Panc1 (cell line): ENCODE measurements around the gene DYRK1A. TPM values are rescaled to one million over a fixed set of nuclear protein-coding genes. Genes with fewer than 3 reads are reported as not detected.

Experiments used
- ATAC-seq: fragments of 200-7000 bp; cut with Tn5 transposase; 2 replicates; pipeline ENCODE4 v1.9.1; 2020; ENCODE audit warnings: mild to moderate bottlenecking, moderate library complexity
- BruUV-seq: library from RNA; stranded (reverse); fragments of 400-500 nt; replicated peaks from 2 replicates; lab custom pipeline; 2021; lab: Mats Ljungman, UMichigan
- CTCF ChIA-PET: fragments of 300-600 bp; sonication (Branson Sonifier 250); formaldehyde crosslinking; loops from one replicate; lab custom pipeline; 2022; ENCODE audit warnings: antibody characterized with exemption; lab: Charles Lee
- POLR2A ChIA-PET: fragments of 300-600 bp; sonication (Branson Sonifier 250); formaldehyde crosslinking; loops from one replicate; lab custom pipeline; 2022; ENCODE audit warnings: antibody characterized with exemption; lab: Charles Lee
- DNase-seq: peaks from one replicate; pipeline ENCODE4 v3.0.0-alpha.2; 2010; ENCODE audit warnings: low read depth, low spot score
- H3K27ac ChIP-seq: 2 replicates; pipeline ENCODE4 v1.5.1; 2011; ENCODE audit warnings: mild to moderate bottlenecking, low read length, inconsistent platforms
- H3K27me3 ChIP-seq: fragments of 200-500 bp; sonication (Bioruptor generic); 2 replicates; pipeline ENCODE4 v1.6.0; 2014; ENCODE audit warnings: low read length, inconsistent platforms; ENCODE audit not compliant: control insufficient read depth, insufficient read depth
- H3K36me3 ChIP-seq: fragments of 200-500 bp; sonication (Bioruptor generic); 2 replicates; pipeline ENCODE4 v1.5.1; 2014; ENCODE audit warnings: inconsistent platforms, mild to moderate bottlenecking, low read length, moderate library complexity; ENCODE audit not compliant: control insufficient read depth, insufficient read depth
- H3K4me1 ChIP-seq: 2 replicates; pipeline ENCODE4 v1.5.1; 2011; ENCODE audit warnings: inconsistent platforms, mild to moderate bottlenecking, low read length, moderate library complexity; ENCODE audit not compliant: control insufficient read depth, insufficient read depth
- H3K4me3 ChIP-seq, 2 experiments: 2 replicates each; pipeline ENCODE4 v1.5.1; 2011 to 2012; ENCODE audit warnings: low read depth in 2 of 2, low read length in 2 of 2, mild to moderate bottlenecking in 2 of 2, inconsistent platforms in 1 of 2, moderate library complexity in 1 of 2
- H3K9me3 ChIP-seq: fragments of 200-500 bp; sonication (Bioruptor generic); 2 replicates; pipeline ENCODE4 v1.5.1; 2014; ENCODE audit warnings: low read depth, mild to moderate bottlenecking, inconsistent platforms, low read length, moderate library complexity; ENCODE audit not compliant: control insufficient read depth, insufficient read depth
- CTCF ChIP-seq: fragments of 450-650 bp; IDR thresholded peaks from 2 replicates; pipeline ENCODE4 v1.5.1; 2017; ENCODE audit warnings: mild to moderate bottlenecking
- POLR2AphosphoS5 ChIP-seq: IDR thresholded peaks from 2 replicates; pipeline ENCODE4 v1.6.1; 2012; ENCODE audit warnings: mild to moderate bottlenecking, low read depth, low read length, moderate library complexity
- REST ChIP-seq, 2 experiments: IDR thresholded peaks; 2 replicates each; pipeline ENCODE4 v1.6.1; 2011 to 2012; ENCODE audit warnings: low read depth in 2 of 2, control low read depth in 1 of 2, low read length in 1 of 2, mild to moderate bottlenecking in 1 of 2, moderate library complexity in 1 of 2; ENCODE audit not compliant: insufficient read depth in 1 of 2
- SIN3A ChIP-seq: IDR thresholded peaks from 2 replicates; pipeline ENCODE4 v1.6.1; 2012; ENCODE audit warnings: low read depth, mild to moderate bottlenecking, low read length, moderate library complexity, borderline replicate concordance; ENCODE audit not compliant: insufficient read depth
- TCF7L2 ChIP-seq: IDR thresholded peaks from 2 replicates; pipeline ENCODE4 v1.6.1; 2011; ENCODE audit warnings: mild to moderate bottlenecking, low read depth, low read length, inconsistent platforms
- in situ Hi-C: cut with HindIII; loops from 2 replicates; pipeline ENCODE4 v1.10.0; 2016; ENCODE audit warnings: low sequenced_read_pairs, low pct_unique_long_range_greater_than_20kb
- intact Hi-C: fragments of 100-400 bp; cut with micrococcal nuclease; formaldehyde crosslinking; loops from one replicate; pipeline ENCODE4 v1.10.0; 2022; ENCODE audit not compliant: unreplicated experiment
- total RNA-seq: library from RNA; stranded (reverse); gene quantifications from one replicate; pipeline ENCODE4 v1.2.1, GENCODE V29; 2021; ENCODE audit not compliant: unreplicated experiment

Gene DYRK1A
- total RNA-seq, 1 experiment from 2014 or later, result 36.1 TPM

- ATAC-seq (no peak), DNase-seq (no peak)
- no TSS peak for BruUV-seq
- no peaks in the 10 kb centered on the region for H3K9me3 ChIP-seq
- H3K36me3 ChIP-seq, result no peaks in the 10 kb centered on the region; the same call in 1 of the 2 replicates
- TF ChIP-seq CTCF, result no peak
- TF ChIP-seq TCF7L2, result no peak
- no peak for TF ChIP-seq SIN3A
- no peak for TF ChIP-seq REST (IDR thresholded peaks at IDR 0.05; ENCODE audit: insufficient read depth in 1 of 2, low read depth in 2 of 2, low read length in 1 of 2)
- TF ChIP-seq POLR2AphosphoS5, result no peak
- ChIA-PET POLR2A (no interaction called here), CTCF (no interaction called here)
- in situ Hi-C loops, result no loop called here
- peaks cover 50% of the 10 kb centered on the region for H3K4me1 ChIP-seq
- no peak overlapping the region for H3K27ac ChIP-seq
- no peaks in the 10 kb centered on the region for H3K27me3 ChIP-seq
- intact Hi-C loops, result loop anchor here (5.0 kb wide), 1 partner anchor 83 kb away; no protein-coding TSS in a partner anchor
- no peak overlapping the region for H3K4me3 ChIP-seq
Observed at GRCh38 chr21:37454869-37455503, 88.4 kb downstream of the DYRK1A start.

- no peaks in the 10 kb centered on the region for H3K27me3 ChIP-seq
- no peak for ATAC-seq
- in situ Hi-C loops (no loop called here), intact Hi-C loops (no loop called here)
- H3K4me3 ChIP-seq, result no peak overlapping the region
- peaks cover 44% of the 10 kb centered on the region for H3K4me1 ChIP-seq
- no peak for DNase-seq
- no TSS peak for BruUV-seq
- H3K36me3 ChIP-seq, result no peaks in the 10 kb centered on the region; the same call in 1 of the 2 replicates
- no peak overlapping the region for H3K27ac ChIP-seq
- ChIA-PET CTCF (no interaction called here), POLR2A (no interaction called here)
- TF ChIP-seq TCF7L2 (no peak), REST (IDR thresholded peaks at IDR 0.05; ENCODE audit: insufficient read depth in 1 of 2, low read depth in 2 of 2, low read length in 1 of 2) (no peak), SIN3A (no peak), POLR2AphosphoS5 (no peak), CTCF (no peak)
- no peaks in the 10 kb centered on the region for H3K9me3 ChIP-seq
Observed at GRCh38 chr21:37455504-37455911, 88.9 kb downstream of the DYRK1A start.
